ENCODE results near the gene RXFP4.

The RXFP4 gene

DNA sequence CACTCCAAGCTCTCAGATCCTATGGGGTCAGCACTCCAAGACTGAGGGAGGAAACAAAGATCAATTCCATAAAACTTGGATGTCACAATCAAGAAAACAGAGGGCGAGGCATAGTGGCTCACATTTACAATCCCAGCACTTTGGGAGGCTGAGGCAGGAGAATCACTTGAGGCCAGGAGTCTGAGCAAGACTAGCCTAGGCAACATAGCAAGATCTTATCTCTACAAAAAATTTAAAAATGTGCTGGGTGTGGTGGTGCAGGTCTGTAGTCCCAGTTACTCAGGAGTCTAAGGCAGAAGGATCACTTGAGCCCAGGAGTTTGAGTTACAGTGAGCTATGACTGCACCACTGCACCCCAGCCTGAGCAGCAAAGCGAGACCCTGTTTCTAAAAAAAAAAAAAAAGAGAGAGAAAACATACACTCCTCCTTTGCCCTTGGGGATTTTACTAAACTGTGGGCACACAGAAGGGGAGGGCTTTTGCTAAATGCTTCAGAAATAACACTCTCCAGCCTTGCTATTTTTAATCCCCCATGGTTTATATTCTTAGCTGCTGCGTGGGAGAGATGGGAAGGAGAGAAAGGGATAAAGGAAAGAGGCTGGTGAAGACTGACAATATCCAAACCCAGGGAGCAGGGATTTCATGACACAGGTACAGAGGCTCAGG lies 18.8 kb downstream of the RXFP4 start:
- DNase-seq (ENCODE audit: low read depth in 2 of 2) = no peak

- DNase-seq (ENCODE audit: low read depth in 2 of 2) = no peak
Measured at GRCh38 chr1:155961937-155962336, 20.5 kb downstream of the RXFP4 start.

- DNase-seq (ENCODE audit: low read depth in 2 of 2) = no peak
Measured at GRCh38 chr1:155962599-155963211, 21.3 kb downstream of the RXFP4 start.

DNA sequence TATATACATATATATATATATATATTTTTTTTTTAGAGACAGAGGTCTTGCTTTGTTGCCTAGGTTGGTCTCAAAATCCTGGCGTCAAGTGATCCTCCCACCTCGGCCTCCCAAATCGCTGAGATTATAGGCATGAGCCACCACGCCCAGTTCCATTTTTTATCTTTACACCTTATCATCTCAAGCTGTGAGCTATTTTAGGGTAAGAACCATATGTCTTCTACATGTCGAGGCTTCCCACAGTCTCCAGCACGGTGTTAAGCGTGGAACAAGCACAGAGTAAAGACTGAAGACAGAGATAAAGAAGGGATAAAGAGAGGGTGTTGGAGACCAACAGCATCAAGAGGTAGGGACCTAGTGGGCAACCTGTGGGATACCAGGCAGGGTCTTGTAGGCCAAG lies 22.8 kb downstream of the RXFP4 start:
- DNase-seq (ENCODE audit: low read depth in 2 of 2) = no peak

- no peak for DNase-seq (ENCODE audit: low read depth in 2 of 2)
Measured at GRCh38 chr1:155966135-155966534, 24.7 kb downstream of the RXFP4 start.

DNA sequence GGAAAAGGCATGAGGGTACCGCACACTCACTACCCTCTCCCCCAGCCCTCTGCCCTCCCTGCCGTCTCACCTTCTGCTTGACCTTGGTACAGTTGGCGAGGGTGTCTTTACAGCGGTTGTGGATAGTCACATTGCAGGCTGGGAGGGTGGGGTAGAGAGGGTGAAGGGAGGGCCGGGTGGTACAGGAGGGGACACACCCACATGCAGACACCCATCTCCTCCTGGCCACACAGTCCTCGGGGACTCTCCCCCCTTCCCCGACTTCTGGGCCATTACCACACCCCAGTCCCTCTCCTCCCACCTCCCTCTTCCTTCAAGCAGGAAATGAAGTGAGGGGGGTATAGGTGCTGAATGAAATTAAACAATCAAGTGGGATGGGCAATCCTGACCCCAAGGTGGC lies 25.3 kb downstream of the RXFP4 start:
- no peak for DNase-seq (ENCODE audit: low read depth in 2 of 2)

GRCh38 chr1:155967341-155968050 lies 26.1 kb downstream of the RXFP4 start:
- DNase-seq (ENCODE audit: low read depth in 2 of 2) = no peak

DNA sequence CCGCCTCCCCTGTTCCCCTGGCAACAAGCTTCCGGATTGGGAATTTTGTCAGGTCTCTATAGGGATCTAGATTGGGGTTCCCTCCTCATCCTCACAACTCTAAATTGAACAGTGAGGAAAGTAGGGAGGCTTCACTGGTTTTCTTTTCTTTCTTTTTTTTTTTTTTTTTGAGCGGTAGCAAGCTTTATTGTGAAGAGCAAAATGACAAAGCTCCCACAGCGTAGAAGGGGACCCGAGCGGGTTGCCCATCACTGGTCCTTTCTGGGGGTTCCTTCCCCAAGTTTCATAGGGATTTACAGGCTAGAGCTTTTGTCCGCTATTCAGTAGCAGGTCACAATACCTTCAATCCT lies 26.6 kb downstream of the RXFP4 start:
- DNase-seq (ENCODE audit: low read depth in 2 of 2) = no peak

DNA sequence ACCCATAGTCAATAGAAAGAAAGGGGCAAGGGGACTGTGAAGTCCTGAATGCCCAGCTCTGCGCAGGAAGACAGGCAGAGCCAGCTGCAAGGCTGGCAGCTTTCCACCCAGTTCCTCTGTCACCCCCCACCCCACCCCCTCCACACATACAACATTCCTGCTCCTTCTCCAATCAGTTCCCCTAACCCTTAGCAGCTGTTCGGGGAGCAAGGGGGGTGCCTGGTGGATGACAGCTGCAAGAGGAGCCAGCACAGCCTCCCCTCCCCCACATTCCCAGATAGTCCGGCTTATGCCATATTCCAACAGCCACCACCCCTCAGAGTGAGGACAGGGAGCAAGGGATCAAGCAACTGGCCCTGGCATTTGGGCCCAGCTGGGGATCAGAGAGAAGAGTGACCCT lies 27.2 kb downstream of the RXFP4 start:
- DNase-seq (ENCODE audit: low read depth in 2 of 2) = no peak

- no peak for DNase-seq (ENCODE audit: low read depth in 2 of 2)
Measured at GRCh38 chr1:155969377-155969791, 27.9 kb downstream of the RXFP4 start.

GRCh38 chr1:155970531-155971167 lies 29.2 kb downstream of the RXFP4 start:
- no peak for DNase-seq (ENCODE audit: low read depth in 2 of 2)

DNA sequence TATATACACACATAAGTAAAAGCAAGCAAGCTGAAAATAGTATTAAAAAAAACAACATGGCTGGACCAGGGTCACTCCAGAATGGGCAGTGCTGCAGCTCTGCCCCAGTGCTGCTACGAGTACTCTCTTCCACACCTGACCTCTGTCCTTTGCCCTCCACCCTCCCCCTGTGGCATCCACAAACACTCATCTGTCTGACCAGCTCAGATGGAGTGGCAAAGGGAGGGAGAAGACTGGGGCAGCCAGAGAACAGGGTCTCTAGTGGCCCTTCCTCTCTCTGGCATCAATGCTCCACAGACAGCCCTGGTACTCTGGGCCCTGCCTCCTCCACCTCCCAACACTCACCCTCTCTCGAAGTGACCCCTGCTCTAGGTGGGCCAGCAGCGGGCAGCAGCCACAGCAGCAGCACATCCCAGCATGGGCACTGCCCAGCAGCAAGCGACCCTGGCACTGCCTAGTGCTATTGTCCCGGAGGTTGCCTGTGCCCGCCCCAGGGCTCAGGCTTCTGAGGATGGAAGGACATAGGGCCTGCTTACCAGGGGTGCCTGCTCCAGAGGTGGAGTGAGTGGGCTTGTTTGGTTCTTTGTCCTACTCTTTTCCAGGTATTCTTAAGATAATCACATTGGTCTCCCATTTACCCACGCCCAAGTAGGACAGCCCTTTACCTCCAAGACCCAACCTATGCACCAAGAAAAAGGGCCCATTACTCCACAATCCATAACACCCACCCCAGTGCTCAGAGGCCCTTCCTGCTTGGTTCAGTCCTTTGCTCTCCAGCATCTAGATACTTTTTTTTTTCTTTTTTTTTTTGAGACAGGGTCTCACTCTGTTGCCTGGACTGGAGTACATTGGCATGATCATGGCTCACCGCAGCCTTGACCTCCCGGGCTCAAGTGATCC lies 30.7 kb downstream of the RXFP4 start:
- no peak for DNase-seq (ENCODE audit: low read depth in 2 of 2)

DNA sequence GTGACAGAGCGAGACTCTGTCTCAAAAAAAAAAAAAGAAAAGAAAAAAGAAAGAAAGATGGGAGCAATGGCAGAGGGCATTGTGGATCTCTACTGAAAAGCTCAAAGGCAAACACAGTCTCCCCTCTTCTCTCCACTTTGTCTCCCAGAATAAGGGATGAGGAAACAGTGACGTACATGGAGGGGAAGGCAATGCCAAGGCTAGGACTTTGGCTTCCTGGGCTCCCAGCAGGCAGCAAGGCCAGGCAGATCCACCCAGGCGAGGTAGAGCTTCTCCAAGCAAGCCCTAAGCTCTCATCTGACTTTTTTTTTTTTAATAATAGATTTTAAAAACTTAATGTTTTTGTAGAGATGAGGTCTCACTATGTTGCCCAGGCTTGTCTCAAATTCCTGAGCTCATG lies 32.3 kb downstream of the RXFP4 start:
- no peak for DNase-seq (ENCODE audit: low read depth in 2 of 2)

- DNase-seq (ENCODE audit: low read depth in 2 of 2) = no peak
Measured at GRCh38 chr1:155974208-155975115, 33.0 kb downstream of the RXFP4 start.

- no peak for DNase-seq (ENCODE audit: low read depth in 2 of 2)
Measured at GRCh38 chr1:155975375-155976061, 34.1 kb downstream of the RXFP4 start.

DNA sequence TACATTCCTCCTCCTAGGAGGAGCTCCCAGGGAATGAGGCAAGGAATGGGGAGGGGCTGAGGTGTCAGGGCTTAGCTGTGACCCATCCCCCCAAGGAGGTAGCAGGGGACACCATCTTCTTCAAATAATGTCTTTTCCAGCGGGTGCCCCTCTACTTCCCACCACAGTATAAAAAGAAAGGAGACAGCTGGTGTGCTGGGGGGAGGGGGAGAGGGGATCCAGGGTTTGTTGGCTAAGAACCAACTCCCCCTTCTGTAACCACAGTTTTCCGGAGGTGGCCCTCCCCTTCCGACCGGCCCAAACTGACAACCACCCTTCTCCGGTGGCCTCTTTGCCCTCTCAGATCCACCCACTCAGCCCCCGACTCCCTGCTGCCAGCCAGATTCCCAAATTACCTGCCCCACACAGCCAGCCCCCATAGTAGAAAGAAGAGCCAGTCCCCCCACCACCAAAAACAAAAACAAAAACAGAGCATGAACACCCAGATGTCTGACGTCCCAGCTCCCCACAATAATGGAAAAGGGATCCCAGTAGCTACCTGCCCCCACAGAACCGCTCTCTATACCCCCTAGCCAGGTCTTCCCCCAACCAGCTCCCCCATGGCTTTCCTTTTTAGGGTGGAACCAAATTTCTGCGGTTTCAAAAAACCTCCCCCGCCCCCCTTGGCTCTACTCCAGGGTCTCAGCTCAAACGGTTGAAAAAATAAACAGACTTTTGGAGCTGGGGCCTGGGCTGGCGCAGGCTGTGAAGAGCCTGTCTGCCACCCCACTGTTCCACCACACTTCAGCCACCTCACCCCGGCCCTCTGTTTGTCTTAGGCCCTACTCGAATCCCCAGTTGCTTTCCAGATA lies 34.8 kb downstream of the RXFP4 start:
- peak; percentile 58 to 60 for DNase-seq (ENCODE audit: low read depth in 2 of 2)

DNA sequence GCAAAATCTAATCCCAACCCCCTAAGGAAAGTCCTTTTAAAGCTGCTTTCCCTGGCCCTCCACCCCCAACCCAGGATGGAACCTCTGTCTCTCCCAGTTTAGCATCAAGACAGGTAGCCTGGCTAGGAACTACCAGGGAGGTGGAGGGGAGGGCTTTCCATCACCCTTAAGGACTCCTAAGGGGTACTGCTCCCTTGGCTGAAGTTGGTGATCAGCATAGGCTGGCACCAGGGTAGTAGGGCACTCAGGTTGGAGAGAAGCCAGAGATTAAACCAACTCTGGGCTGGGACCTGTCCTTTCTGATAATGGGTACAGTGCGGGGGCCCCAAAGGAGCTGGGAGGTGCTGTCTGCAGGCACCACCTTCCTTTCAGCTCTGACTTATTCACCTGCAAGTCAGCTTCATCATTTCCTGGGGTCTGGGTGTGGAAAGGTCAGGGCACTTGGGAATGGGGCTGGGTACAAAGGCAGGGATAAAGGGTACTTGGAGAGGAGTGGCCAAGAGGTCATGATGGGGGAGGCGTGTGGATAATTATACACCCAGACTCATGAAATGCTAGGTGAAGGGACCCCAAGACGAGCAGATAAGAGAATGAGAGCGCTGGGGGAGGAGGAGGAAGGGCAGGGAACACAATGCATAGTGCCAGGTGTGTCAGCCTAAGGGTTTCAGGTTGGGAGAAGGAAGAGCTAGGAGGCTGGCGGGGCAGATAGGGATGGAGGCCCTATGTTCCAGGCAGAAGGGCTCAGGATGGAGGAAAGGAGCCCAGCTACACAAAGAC lies 35.7 kb downstream of the RXFP4 start:
- no peak for DNase-seq (ENCODE audit: low read depth in 2 of 2)

GRCh38 chr1:155977690-155978324 lies 36.4 kb downstream of the RXFP4 start:
- DNase-seq (ENCODE audit: low read depth in 2 of 2) = peak; percentile 74
